HuH-7 (cell line): Measurements from ENCODE around the gene PDLIM5.
A peak's percentile ranks its signal among the peaks of the same experiment; 100 is the strongest.
"Not testable (repeated sequence)": the region's sequence is repeated elsewhere in the genome, so short reads cannot be mapped to it uniquely, and the experiment has no call there.

Experiments
- DNase-seq: peaks from one replicate; pipeline ENCODE4 v3.0.0; 2011; ENCODE audit warnings: low spot score

PDLIM5 gene

DNA sequence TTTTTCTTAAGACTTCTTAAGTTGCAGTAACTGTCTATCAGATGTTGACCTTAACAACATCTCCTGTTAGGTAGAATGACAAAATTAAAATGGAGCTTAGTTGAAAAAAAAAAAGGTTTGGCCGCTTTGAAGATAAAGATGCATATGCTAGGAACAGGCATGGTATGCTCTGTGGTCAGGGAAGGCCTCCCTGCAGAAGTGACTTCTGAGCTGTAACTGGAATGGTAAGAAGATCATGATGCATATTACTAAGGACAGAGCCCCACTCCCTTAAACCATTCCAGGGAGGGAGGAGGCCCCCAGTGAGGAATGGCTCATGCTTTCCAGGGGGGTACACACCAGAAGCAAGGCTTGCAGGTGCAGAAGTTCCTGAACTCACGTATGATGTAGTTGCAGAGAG, 43.7 kb downstream of the PDLIM5 start:
- no peak for DNase-seq

DNA sequence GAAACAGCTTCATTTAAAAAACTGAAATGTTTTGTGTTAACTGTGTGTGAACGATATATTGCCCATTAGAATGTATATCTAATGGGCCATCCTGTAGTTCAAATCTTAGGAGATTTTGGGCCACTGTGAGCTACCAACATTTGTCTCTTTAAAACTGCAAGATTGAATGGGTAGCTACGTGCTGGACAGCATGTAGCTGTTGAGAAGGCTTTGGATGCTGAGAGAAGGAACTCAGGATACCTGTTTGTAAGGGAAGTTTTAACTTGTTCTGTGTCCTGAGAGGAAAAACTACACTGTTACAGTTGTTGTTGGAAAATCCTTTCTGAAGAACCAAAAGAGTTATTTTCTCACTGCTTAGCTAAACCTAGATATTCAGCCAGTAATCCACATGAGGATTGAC, 45.9 kb downstream of the PDLIM5 start:
- DNase-seq = no peak

DNA sequence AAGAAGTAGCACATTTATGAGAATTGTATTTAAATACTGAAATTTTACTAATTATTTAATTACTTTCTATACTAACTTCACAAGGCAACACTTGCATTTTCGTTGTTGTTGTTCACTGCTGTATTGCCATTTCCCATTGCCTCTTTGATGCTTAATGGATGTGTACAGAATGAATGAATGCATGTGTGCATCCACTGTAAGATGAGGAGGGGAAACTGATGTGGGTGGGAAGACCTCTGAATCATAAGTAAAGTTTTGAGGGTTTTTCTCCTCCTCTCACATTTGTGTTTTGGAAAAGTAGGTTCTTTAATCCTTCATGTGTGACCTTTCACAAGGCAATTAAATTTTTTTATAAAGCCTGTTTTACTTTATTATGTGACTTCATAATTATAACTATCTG, 46.8 kb downstream of the PDLIM5 start:
- no peak for DNase-seq

DNA sequence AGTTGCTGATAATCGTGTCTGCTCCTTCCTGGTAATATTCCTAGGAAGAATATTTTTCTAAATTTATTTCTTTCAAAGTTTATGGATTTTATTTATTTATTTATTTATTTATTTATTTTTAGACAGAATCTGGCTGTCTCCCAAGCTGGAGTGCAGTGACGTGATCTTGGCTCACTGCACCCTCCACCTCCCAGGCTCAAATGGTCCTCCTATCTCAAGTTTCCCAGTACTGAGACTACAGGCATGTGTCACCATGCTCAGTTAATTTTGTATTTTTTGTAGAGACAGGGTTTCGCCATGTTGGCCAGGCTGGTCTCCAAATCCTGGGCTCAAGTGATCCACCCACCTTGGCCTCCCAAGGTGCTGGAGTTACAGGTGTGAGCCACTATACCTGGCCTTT, 48.9 kb downstream of the PDLIM5 start:
- DNase-seq = no peak

DNA sequence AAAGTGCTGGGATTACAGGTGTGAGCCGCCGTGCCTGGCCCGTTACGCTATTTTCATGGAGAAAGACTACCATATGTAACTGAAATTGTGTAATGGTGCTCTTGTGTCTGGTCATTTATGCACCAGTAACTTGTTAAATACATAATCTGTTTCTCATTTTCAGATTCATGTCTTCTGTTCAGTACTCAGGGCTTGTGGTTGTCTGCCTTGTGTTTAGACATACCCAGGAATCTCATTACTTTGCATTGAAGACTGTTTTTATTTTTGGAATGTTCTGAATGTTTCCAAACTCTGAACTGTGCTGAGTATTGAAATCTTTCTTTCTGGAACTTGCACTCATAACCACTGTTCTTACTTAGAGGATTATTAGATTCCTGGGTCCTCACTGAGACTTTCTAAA, 52.8 kb downstream of the PDLIM5 start:
- no peak for DNase-seq

DNA sequence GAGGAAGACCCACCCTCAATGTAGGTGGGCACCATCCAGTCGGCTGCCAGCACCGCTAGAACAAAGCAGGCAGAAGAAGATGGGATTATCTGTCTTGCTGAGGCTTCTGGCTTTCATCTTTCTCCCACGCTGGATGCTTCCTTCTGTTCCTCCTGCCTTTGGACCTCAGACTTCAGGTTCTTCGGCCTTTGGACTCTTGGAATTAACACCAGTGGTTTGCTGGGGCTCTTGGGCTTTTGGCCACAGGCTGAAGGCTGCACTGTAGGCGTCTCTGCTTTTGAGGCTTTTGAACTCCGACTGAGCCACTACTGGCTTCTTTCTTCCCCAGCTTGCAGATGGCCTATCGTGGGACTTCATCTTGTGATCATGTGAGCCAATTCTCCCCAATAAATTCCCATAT, 55.1 kb downstream of the PDLIM5 start:
- no peak for DNase-seq

DNA sequence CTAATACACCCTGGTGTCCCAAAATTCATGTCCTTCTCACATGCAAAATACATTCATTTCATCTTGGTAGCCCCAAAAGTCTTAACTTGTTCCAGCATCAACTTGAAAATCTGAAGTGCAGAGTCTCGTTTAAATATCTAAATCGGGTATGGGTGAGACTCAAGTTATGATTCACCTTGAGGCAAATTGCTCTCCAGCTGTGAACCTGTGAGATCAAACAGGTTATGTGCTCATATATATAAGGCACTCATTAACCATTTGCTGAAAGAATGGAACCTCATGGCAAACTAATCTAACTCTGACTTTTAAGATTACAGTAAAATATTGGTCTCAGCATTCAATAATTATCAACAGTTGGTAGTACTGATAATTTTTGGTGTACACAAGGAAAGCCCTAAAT, 55.5 kb downstream of the PDLIM5 start:
- DNase-seq = no peak

DNA sequence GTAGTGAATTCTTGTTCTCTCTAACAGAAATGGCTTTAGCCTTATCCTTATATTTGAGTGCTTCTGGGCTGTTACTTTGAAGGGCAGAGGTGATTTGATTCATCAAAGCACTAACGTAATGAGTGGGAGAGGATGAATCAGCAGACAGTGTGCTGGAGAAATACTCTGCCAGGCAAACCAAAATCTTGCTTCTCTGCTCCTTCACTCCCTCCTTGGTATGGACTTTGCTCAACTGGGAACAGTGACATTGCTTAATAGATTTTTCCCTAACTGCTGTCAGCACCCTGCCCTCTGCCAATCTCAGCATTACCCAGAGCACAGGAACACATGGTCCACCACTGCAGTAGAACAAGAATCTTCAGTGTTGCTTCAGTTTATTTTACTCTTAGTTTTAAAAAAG, 56.0 kb downstream of the PDLIM5 start:
- DNase-seq = peak; percentile 10

DNA sequence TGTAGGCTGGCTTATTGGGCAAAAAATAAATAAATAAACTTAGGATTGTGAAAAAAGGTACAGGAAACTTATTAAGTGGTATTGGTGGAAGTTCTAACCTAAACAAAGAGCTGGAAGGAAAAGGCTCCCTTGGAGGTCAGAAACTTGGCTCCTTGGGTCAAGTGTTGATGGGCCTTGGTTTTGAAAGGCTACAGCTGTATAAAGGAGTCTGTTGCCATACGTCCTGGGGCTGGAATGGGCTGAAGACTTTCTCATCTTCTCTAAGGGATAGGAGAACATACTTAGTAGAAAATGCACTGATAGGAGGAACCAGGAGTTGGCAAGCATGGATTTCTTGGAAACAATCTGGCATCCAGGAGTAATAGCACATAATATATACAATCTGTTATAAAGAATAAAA, 56.6 kb downstream of the PDLIM5 start:
- no peak for DNase-seq

DNA sequence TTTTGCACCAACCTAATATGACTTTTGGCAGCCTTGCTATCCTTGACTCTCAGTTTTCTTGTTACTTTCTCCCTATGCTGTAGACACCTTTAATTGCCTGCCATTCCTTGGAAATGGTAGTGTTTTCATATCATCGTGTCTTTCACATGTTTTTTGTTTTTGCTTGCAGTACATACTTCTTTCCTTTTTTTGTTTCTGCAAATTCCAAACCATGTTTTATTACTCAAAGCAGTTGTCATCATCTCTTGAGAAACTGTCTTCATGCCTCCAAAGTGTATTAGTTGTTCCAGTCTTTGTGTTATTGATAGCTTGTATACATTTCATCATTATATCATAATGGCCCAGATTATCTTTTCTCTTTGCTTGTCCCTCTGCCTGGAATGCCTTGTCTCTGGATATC, 57.1 kb downstream of the PDLIM5 start:
- DNase-seq = no peak

DNA sequence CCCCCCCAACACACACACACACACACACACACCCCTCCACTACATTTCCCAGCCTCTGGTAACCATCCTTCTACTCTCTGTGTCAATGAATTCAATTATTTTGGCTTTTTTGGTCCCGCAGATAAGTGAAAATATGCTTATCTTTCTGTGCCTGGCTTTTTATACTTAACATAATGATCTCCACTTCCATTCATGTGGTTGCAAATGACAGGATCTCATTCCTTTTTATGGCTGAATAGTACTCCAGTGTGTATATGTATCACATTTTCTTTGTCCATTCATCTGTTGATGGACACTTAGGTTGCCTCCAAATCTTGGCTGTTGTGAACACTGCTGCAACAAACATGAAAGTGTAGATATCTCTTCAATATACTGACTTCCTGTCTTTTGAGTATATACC, 59.8 kb downstream of the PDLIM5 start:
- DNase-seq = no peak

DNA sequence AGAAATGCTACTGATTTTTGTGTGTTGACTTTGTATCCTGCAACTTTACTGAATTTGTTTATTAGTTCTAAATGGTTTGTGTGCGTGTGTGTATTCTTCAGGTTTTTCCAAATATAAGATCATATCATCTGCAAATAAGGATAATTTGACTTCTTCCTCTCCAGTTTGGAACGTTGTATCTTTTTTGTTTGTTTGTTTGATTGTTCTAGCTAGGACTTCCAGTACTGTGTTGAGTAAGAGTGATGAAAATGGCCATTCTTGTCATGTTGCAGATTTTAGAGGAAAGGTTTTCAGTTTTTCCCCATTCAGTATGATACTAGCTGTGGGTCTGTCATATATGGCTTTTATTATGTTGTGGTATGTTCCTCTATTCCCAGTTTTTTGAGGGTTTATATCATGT, 61.8 kb downstream of the PDLIM5 start:
- not testable (repeated sequence) for DNase-seq

DNA sequence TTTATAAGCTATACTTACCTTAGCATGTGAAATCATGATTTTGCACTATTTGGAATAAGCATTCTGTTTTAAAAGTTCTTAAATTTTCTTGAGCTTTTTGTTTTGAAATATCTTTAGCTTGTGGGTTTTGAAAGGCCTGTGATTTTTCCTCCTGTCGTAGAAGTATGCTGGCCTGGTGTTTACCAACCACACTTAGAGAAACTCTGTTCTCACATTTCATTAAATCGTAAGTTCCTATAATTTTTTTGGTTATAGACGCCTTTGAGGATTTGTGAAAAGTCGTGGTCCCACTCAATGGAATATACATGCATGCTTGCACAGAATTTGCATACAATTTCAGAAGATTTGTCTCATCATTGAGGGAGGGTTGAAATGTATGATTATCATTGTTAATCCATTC, 63.6 kb downstream of the PDLIM5 start:
- no peak for DNase-seq

DNA sequence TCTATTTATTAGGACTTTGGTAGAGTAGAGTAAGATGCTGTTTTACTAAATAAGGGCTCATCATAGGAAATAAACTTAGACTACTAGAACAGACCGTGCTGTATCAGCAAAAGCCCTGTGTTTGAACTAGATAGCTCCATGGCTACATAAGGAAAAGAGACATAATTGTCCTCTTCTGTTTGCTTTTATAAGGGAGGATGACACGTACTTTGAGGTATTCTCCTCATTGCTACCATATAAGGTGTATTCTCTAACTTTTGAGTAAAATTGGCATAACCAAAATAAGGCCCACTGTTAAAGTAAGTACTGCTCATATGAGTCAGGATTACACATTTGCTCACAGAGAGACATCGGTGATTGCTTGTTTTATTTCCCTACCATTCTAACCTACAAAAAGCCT, 64.3 kb downstream of the PDLIM5 start:
- DNase-seq = no peak

DNA sequence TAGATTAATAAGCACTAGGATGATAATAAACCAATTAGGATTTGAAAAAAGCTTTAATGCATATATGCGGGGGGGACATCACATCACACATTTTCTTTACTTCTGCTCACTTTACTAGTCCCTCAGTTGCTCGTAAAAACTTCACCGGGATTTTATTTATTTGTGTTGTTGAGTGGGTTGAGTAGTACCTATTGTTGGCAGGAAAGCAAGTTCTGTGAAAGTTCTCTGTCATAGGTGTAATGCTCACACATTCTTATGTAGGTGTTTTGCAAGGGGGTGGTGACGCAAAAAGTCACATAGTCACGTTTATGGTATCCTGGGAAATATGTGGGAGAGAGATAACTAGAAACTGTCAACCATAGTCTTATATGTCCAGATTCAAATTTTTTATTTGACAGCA, 65.3 kb downstream of the PDLIM5 start:
- DNase-seq = no peak

DNA sequence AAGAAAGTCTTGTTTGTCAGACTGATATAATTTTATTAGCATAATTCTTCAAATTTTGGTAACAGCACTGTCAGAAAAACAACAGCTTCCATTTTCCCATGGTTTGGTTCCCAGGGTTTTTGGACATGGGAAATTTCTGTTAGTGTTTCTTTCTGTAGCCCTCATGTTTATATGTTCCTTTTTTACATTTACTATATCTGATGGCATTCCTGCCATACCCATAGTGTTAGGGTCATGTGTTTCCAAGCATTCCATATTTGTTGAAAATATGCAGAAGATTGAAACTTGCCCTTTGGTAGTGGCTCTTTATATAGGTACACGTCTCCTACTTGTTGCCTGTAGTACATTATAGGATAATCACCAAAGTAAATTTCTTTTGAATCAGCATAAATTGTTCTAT, 65.8 kb downstream of the PDLIM5 start:
- no peak for DNase-seq

DNA sequence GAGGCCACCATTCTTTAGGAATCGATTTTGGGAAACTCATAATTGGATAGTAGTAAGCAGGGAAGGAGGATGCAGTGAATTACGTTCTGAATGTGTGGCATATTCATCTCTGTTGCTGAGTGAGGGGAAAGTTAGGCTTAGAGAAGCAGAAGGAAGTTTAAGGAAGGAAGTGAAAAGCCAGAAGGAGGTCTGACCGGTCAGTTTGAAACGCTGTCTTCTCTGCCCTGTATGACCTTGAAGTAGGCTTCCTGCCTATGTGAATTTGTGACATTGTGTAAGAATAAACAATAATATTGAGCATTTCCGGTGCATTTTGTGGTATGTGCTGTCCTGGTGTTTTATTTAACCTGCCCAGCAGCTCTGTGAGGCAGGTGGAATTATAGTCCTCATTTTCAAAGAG, 67.3 kb downstream of the PDLIM5 start:
- no peak for DNase-seq

DNA sequence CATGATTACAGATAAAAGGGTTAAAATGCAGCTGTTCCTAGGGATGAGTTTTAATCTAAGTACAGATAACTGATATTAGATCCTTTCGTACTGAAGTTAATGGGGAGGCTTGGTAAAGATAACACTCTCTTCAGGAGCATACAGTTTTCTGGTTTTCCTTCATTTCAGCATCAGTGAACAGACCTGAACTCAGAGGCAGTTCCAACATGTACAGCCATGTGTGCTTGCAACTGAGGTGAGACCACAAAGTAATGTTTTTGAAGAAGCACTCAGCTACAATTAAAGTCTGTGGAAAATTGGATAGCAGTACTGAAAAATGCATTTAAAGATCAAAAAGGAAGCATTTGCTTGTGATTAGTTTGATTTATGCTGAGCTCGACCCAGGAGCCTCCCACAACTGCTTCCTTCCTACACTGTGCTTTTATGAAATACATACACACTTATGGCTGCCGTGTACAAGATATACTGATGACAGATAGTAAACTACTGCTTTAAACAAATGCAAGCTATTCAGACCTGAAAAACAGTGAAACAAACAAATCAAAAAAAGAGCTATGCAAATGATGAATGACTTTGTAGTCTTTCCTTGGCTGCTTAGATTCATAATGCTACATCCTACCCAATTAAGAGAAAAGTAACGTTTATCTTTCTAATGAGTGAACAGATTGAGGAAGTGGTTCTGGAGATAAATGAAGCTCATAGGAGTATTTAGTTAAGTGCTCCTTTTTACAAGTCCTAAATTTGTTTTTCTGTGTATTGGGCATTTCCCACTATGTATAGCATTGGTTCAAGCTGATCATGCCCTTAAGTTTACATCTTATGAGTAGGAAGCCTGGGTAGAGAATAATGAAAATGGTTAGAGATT, 68.4 kb downstream of the PDLIM5 start:
- no peak for DNase-seq

DNA sequence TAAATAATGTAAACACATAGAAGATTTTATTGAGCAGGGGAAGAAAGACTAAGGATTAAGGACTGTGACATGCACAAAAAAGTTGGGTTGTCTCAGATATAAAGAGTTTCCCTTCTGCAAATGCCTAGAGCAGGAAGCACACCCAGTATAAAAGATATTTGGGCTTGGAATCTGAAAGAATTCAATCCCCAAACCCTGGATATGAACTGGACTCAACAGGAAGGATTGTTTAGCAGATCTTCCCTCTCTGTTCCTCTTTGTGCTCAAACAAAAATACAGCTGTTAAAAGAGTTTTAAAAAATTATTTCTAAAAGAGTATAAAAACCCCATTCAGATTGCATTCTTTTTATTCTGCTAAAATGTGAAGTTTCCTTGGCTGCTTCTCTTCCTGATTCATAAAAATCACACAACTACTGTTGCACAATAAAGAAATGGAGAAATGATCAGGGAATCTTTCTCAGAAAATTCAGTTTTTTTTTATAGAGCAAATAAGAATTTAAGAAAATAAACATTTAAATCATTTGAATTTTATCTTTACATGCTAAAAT, 71.4 kb downstream of the PDLIM5 start:
- DNase-seq = no peak

DNA sequence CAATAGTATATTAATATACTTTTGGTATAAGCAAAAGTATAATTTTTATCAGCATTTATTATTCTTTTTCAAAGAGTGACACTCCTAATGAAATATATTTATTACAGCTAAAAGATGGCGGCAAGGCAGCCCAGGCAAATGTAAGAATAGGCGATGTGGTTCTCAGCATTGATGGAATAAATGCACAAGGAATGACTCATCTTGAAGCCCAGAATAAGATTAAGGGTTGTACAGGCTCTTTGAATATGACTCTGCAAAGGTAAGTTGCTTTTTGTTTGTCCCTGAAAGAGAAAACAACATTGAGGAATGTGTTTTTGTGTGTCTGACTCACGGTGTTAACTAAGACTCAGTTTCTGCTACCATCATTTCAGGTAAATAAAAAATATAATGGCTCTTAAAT, 71.9 kb downstream of the PDLIM5 start:
- no peak for DNase-seq

DNA sequence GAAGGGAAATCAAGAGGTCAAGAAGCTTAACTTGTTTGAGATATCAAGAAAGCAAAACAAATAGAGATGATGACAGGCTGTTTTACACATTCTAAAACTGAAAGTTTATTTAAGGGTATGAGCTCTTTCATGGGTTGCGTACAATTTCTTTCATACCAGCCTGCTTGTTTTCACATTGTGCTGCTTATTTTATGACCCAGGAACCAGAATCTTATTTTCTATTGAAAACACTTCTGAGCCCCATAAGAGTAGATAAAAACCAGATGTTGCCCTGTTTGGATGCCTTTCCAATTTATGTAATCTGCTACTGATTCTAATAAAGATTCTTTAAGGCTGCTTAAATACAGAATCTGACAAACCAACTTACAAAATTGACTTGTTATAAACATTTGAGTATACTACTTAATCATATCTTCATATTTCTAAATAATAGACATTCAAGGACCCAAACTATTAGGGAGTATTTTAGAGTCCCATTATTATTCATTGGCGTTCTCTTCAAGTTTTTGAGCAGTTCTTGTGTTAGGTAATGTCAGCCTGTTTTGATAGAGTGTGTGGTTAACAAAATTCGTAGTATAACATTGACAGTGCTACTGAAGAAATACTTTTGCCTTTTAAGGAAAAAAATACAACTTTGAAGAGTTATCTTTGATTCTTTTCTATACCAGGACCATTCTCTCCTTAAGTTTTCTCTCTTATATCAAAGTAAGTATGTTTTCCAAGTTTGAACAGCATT, 74.4 kb downstream of the PDLIM5 start:
- no peak for DNase-seq

DNA sequence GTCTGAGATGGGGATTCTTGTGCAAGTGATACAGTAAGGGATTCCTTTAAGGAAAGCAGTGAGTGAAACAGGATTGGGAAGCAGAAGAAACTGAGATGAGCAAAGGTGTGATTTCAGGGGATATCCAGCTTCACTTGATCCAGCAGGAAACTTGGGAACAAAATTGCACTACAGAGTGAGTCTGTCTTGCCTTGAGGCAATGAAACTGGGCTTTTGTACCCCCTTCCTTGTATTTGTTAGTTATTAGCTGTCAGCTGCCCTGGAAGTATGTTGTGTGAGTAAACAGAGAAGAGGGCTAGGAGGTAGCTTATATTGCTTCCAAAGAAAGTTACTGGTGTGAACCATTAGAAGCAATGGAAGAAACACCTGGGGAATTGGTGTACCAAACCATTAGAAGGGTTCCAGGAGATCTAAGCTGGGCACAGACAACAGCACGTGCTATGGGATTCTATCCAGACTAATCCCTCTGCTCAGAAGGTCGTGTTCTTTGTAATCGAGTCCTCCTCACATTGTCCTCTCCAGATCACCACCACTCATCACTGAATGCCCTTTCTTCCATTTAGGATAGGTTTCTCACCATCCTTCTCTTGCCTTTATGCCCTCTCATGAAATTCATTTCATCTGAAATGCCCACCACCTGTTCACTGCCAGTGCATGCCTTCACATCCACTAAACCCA, 76.0 kb downstream of the PDLIM5 start:
- DNase-seq = no peak
